Kidney epithelial cell (primary cell): ENCODE data around the gene MUCL3. TPM values are rescaled to one million over a fixed set of nuclear protein-coding genes. Genes with fewer than 3 reads are reported as not detected.

Source experiments
- DNase-seq: peaks from one replicate; pipeline ENCODE4 v3.0.0-alpha.2; 2010; ENCODE audit warnings: low read depth
- H3K27me3 ChIP-seq: 2 replicates; pipeline ENCODE4 v1.6.0; 2011; ENCODE audit warnings: low read length; ENCODE audit not compliant: control insufficient read depth, insufficient read depth
- H3K36me3 ChIP-seq: 2 replicates; pipeline ENCODE4 v1.5.1; 2011; ENCODE audit warnings: low read length; ENCODE audit not compliant: control insufficient read depth, insufficient read depth
- H3K4me3 ChIP-seq: 2 replicates; pipeline ENCODE4 v1.5.1; 2011; ENCODE audit warnings: low read depth, mild to moderate bottlenecking, control low read depth, low read length
- total RNA-seq: library from RNA; depleted of rRNA; stranded (reverse); fragments of >200 nt; gene quantifications from 2 replicates; pipeline ENCODE4 v1.2.3, GENCODE V29; 2015
- TF ChIP-seq, protein P1 (sequence below): IDR thresholded peaks from 2 replicates; pipeline ENCODE4 v1.5.1; 2011; ENCODE audit warnings: mild to moderate bottlenecking, moderate library complexity, low read length, control low read depth, inconsistent platforms; ENCODE audit not compliant: insufficient read depth, poor library complexity, severe bottlenecking

The MUCL3 gene
- total RNA-seq, 1 donor from 2014 or later, result not detected

DNA sequence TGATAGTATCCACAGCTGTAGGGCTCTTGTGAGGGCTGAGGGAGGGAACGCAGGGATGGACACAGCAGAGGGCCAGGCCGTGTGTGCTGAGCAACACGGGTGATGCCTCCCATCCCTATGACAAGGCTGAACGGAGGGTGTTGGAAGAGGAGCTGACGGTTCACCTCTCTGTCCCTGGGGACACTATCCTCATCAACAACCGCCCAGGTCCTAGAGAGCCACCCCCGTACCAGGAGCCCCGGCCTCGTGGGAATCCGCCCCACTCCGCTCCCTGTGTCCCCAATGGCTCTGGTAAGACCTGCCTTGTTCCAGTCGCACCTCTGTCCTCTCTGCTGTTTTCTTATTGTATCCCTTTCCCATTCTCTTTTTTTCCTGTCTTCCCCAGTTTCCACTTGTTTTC, 46.4 kb upstream of the MUCL3 start:
- Histone ChIP-seq H3K36me3 (peaks cover 10% of the 10 kb centered on the region), H3K4me3 (no peak overlapping the region), H3K27me3 (no peaks in the 10 kb centered on the region)
- TF ChIP-seq, protein P1, sequence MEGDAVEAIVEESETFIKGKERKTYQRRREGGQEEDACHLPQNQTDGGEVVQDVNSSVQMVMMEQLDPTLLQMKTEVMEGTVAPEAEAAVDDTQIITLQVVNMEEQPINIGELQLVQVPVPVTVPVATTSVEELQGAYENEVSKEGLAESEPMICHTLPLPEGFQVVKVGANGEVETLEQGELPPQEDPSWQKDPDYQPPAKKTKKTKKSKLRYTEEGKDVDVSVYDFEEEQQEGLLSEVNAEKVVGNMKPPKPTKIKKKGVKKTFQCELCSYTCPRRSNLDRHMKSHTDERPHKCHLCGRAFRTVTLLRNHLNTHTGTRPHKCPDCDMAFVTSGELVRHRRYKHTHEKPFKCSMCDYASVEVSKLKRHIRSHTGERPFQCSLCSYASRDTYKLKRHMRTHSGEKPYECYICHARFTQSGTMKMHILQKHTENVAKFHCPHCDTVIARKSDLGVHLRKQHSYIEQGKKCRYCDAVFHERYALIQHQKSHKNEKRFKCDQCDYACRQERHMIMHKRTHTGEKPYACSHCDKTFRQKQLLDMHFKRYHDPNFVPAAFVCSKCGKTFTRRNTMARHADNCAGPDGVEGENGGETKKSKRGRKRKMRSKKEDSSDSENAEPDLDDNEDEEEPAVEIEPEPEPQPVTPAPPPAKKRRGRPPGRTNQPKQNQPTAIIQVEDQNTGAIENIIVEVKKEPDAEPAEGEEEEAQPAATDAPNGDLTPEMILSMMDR, result no peak
- DNase-seq, result no peak

DNA sequence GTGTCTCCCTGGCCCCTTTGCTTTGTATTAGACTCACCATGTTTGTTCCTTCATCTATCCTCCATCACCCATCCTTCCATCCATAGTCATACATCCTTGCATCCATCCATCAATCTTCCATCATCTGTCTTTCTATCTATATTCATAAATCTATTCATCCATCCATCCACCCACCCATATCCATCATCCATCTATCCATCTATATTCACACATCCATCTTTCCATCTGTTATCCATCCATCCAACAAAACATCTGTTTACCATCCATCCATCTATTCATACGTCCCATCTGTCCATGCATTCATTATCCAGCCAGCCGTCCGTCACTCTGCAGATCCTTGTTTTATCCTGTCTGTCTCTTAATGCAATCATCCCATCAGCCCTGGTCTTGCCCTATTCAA, 45.8 kb upstream of the MUCL3 start:
- Histone ChIP-seq H3K36me3 (peaks cover 10% of the 10 kb centered on the region), H3K4me3 (no peak overlapping the region), H3K27me3 (no peaks in the 10 kb centered on the region)
- DNase-seq, result no peak
- TF ChIP-seq, protein P1, result no peak

DNA sequence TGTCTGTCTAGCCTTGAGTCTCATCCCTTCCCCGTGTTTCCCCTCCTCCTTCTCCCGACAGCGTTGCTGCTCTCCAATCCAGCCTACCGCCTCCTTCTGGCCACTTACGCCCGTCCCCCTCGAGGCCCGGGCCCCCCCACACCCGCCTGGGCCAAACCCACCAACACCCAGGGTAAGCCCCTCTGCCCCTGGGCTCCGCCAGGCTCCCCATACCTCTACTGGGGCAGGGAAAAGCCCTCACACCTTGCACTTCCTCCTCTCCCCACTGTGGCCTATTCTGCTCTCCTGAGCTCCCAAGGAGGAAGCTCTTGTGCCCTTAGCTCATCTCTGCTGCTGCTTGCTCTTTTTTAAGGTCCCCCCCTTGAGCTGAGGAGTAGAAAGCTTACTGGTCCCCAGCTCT, 45.4 kb upstream of the MUCL3 start:
- Histone ChIP-seq H3K4me3 (no peak overlapping the region), H3K36me3 (peaks cover 10% of the 10 kb centered on the region), H3K27me3 (no peaks in the 10 kb centered on the region)
- no peak for DNase-seq
- TF ChIP-seq, protein P1, result no peak

DNA sequence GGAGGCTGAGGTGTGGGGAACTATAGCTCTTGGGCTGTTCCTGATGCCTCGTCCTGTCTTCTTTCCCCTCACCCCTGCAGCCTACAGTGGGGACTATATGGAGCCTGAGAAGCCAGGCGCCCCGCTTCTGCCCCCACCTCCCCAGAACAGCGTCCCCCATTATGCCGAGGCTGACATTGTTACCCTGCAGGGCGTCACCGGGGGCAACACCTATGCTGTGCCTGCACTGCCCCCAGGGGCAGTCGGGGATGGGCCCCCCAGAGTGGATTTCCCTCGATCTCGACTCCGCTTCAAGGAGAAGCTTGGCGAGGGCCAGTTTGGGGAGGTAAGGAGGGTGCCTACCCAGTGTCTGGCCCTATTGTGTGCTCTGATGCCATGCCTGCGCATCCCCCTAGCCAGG, 44.2 kb upstream of the MUCL3 start:
- TF ChIP-seq, protein P1, result no peak
- H3K36me3 ChIP-seq, result peaks cover 7% of the 10 kb centered on the region
- no peak overlapping the region for H3K4me3 ChIP-seq
- DNase-seq, result no peak
- H3K27me3 ChIP-seq, result no peaks in the 10 kb centered on the region

DNA sequence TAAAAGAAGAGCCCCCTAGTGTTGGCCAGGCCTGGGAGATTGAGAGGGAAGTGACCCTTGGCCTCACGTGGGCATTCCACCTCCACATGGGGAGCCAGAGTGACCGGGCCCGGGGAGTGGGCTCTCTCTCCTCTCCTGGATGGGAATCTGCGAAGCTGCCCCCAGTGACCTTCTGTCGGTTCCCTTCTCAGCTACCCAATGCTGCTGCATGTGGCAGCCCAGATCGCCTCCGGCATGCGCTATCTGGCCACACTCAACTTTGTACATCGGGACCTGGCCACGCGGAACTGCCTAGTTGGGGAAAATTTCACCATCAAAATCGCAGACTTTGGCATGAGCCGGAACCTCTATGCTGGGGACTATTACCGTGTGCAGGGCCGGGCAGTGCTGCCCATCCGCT, 42.9 kb upstream of the MUCL3 start:
- Histone ChIP-seq H3K36me3 (peaks cover 6% of the 10 kb centered on the region), H3K27me3 (no peaks in the 10 kb centered on the region), H3K4me3 (no peak overlapping the region)
- TF ChIP-seq, protein P1, result no peak
- no peak for DNase-seq

DNA sequence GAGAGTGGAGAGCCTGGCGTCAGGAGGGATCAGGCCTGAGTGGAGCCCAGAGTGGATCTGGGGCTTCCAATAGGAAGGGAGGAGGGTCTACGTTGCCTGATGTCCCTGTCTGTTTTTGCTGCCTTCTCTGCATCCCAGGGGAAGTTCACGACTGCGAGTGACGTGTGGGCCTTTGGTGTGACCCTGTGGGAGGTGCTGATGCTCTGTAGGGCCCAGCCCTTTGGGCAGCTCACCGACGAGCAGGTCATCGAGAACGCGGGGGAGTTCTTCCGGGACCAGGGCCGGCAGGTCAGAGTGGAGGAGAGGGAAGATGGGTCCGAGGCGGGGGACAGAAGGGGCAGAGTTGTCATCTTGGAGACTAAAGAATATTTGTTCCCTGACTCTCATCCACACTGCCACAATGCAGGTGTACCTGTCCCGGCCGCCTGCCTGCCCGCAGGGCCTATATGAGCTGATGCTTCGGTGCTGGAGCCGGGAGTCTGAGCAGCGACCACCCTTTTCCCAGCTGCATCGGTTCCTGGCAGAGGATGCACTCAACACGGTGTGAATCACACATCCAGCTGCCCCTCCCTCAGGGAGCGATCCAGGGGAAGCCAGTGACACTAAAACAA, 41.9 kb upstream of the MUCL3 start:
- Histone ChIP-seq H3K27me3 (no peaks in the 10 kb centered on the region), H3K4me3 (no peak overlapping the region), H3K36me3 (peaks cover 5% of the 10 kb centered on the region)
- DNase-seq, result no peak
- TF ChIP-seq, protein P1, result no peak
